ENCODE data around the gene SCYGR5.
"Not testable (repeated sequence)": the region's sequence is repeated elsewhere in the genome, so short reads cannot be mapped to it uniquely, and the experiment has no call there.

The SCYGR5 gene, protein sequence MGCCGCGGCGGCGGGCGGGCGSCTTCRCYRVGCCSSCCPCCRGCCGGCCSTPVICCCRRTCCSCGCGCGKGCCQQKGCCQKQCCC

DNA sequence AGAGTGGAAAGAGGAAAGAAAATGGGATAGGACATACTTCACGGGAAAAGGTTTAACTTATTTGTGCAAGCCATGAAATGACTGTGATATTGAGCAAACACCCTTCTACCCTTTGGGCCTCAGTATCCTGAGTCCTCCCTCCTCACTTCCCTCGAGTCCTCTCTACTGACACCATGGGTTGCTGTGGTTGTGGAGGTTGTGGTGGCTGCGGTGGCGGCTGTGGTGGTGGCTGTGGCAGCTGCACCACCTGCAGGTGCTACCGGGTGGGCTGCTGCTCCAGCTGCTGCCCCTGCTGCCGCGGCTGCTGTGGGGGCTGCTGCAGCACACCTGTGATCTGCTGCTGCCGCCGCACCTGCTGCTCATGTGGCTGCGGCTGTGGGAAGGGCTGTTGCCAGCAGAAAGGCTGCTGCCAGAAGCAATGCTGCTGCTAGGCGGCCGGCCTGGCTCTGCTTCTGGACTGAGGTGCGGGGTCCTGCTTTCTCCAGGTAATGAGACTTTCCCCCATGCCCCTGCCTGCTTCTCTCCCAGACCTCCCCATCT, at the start of gene SCYGR5:
TSS of gene SCYGR5 (plus strand) at position 174 of the 540 bp plus-strand sequence. CDS start at position 174, 0 bp downstream.
- H3K27me3 ChIP-seq (ENCODE audit: control insufficient read depth in 2 of 2, insufficient read depth in 2 of 2, low read length in 2 of 2); H3K4me3 ChIP-seq (ENCODE audit: low read length in 2 of 2); H3K36me3 ChIP-seq (ENCODE audit: control insufficient read depth in 2 of 2, insufficient read depth in 2 of 2, low read length in 2 of 2); H3K9ac ChIP-seq (ENCODE audit: low read depth in 1 of 2, low read length in 2 of 2); H3K9me3 ChIP-seq (ENCODE audit: control insufficient read depth in 2 of 2, low read length in 2 of 2); H3K27ac ChIP-seq (ENCODE audit: low read depth in 2 of 2, low read length in 2 of 2); H3K4me1 ChIP-seq (ENCODE audit: control insufficient read depth in 2 of 2, insufficient read depth in 2 of 2, low read length in 2 of 2): not testable (repeated sequence)

DNA sequence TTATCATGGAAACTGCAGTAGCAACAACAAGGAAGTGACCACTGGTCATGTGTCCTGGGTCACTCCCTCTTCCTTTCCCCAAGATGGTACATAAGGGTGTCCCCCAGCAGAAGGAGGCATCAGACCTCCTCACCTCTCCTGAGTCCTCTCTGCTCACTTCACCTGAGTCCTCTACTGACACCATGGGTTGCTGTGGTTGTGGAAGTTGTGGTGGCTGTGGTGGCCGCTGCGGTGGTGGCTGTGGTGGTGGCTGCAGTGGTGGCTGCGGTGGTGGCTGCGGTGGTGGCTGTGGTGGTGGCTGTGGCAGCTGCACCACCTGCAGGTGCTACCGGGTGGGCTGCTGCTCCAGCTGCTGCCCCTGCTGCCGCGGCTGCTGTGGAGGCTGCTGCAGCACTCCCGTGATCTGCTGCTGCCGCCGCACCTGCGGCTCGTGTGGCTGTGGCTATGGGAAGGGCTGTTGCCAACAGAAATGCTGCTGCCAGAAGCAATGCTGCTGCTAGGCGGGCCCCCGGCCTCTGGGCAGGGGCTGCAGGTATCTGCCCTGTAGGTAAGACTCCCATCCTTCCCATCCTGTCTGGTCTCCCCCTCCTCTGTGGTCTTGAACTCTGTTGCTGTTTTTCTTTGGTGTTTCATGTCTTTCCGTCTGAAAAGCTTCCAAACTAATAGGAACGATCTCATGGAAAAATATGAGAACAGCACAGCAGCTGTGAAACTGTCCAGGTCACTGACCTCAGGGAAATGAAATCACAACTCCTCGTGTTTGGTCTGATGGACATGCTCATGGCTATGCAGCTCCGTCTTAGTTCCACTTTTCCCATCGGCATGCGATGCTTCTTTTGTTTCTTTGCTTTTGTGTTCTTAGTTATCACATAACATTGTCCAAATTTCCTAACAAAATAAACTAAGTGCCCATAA, 49.0 kb upstream of the SCYGR5 start, which contains the start of gene SCYGR4:
TSS of gene SCYGR4 (plus strand) at position 183 of the 915 bp plus-strand sequence. CDS start at position 183, 0 bp downstream.
- H3K27me3 ChIP-seq (ENCODE audit: control insufficient read depth in 2 of 2, insufficient read depth in 2 of 2, low read length in 2 of 2): peaks cover 0 to 3% of the 10 kb centered on the region in 2 donors
- H3K9me3 ChIP-seq (ENCODE audit: control insufficient read depth in 2 of 2, low read length in 2 of 2): no peaks in the 10 kb centered on the region
- H3K27ac ChIP-seq (ENCODE audit: low read depth in 2 of 2, low read length in 2 of 2): no peak within 1 kb of the TSS
- H3K4me3 ChIP-seq (ENCODE audit: low read length in 2 of 2): no peak within 1 kb of the TSS
- H3K4me1 ChIP-seq (ENCODE audit: control insufficient read depth in 2 of 2, insufficient read depth in 2 of 2, low read length in 2 of 2): no peaks in the 10 kb centered on the region
- H3K9ac ChIP-seq (ENCODE audit: low read depth in 1 of 2, low read length in 2 of 2): no peak within 1 kb of the TSS
- H3K36me3 ChIP-seq (ENCODE audit: control insufficient read depth in 2 of 2, insufficient read depth in 2 of 2, low read length in 2 of 2): no peaks in the 10 kb centered on the region

DNA sequence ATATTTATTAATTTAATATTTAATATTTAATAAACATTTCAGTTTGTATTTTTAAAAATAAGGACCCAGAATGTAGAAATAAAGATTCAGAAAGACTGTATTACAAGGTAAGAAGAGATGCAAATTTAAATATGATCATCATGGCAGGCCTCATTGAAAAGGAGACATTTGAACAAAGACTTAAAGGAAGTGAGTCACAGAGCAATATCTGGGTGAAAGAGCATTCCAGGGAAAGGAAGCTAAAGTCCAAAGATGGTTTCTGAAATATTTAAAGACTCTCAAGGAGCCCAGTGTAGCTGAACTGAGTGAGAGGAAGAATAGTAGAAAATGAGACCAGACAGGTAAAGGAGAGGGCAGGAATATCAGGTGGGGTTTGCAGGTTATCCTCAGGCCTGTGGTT, 43.4 kb upstream of the SCYGR5 start:
- Histone ChIP-seq H3K9ac (ENCODE audit: low read depth in 1 of 2, low read length in 2 of 2) (no peak overlapping the region), H3K36me3 (ENCODE audit: control insufficient read depth in 2 of 2, insufficient read depth in 2 of 2, low read length in 2 of 2) (no peaks in the 10 kb centered on the region), H3K9me3 (ENCODE audit: control insufficient read depth in 2 of 2, low read length in 2 of 2) (no peaks in the 10 kb centered on the region), H3K27me3 (ENCODE audit: control insufficient read depth in 2 of 2, insufficient read depth in 2 of 2, low read length in 2 of 2) (peaks cover 0 to 3% of the 10 kb centered on the region in 2 donors), H3K4me3 (ENCODE audit: low read length in 2 of 2) (no peak overlapping the region), H3K4me1 (ENCODE audit: control insufficient read depth in 2 of 2, insufficient read depth in 2 of 2, low read length in 2 of 2) (no peaks in the 10 kb centered on the region), H3K27ac (ENCODE audit: low read depth in 2 of 2, low read length in 2 of 2) (no peak overlapping the region)

DNA sequence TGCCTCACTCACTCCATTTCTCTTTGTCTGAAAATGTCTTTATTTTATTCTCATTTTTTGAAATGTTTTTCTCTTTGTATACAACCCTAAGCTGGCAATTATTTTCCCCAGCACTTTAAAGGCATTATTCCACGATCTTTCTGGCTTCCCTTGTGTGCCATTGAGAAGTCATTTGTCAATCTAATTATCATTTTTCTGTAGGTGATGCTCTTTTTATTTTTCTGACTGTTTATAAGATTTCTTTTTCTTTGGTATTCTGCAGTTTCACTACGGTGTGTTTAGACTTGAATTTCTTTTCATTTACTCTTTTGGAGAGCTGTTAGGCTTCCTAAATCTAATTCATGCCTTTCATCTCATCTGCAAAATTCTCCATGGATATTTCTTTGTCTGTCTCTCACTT, 41.2 kb upstream of the SCYGR5 start:
- H3K9me3 ChIP-seq (ENCODE audit: control insufficient read depth in 2 of 2, low read length in 2 of 2): no peaks in the 10 kb centered on the region

DNA sequence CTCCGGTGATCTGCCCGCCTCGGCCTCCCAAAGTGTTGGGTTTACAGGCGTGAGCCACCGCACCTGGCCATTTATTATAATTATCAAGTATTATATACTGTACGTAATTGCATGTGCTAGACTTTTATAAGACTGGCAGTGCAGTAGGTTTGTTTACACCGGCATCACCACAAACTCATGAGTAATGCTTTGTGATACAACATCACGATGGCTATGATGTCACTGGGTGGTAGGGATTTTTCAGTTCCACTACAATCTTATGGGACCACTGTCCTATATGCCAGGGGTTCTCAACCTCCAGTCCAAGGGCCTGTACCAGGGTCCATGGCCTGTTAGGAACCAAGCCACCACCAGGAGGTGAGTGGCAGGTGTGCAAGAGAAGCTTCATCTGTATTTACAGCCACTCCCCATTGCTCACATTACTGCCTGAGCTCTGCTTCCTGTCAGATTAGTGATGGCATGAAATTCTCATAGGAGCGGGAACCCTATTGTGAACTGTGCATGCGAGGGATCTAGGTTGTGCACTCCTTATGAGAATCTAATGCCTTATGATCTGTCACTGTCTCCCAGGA, 39.9 kb upstream of the SCYGR5 start:
- H3K4me1 ChIP-seq (ENCODE audit: control insufficient read depth in 2 of 2, insufficient read depth in 2 of 2, low read length in 2 of 2): no peaks in the 10 kb centered on the region
- H3K4me3 ChIP-seq (ENCODE audit: low read length in 2 of 2): no peak overlapping the region
- H3K9ac ChIP-seq (ENCODE audit: low read depth in 1 of 2, low read length in 2 of 2): no peak overlapping the region
- no peak overlapping the region for H3K27ac ChIP-seq (ENCODE audit: low read depth in 2 of 2, low read length in 2 of 2)
- H3K9me3 ChIP-seq (ENCODE audit: control insufficient read depth in 2 of 2, low read length in 2 of 2): no peaks in the 10 kb centered on the region
- no peaks in the 10 kb centered on the region for H3K36me3 ChIP-seq (ENCODE audit: control insufficient read depth in 2 of 2, insufficient read depth in 2 of 2, low read length in 2 of 2)
- no peaks in the 10 kb centered on the region for H3K27me3 ChIP-seq (ENCODE audit: control insufficient read depth in 2 of 2, insufficient read depth in 2 of 2, low read length in 2 of 2)

More for the DNA sequence above, 41.2 kb upstream of the SCYGR5 start:
- Histone ChIP-seq H3K4me3 (ENCODE audit: low read length in 2 of 2) (no peak overlapping the region), H3K4me1 (ENCODE audit: control insufficient read depth in 2 of 2, insufficient read depth in 2 of 2, low read length in 2 of 2) (no peaks in the 10 kb centered on the region), H3K36me3 (ENCODE audit: control insufficient read depth in 2 of 2, insufficient read depth in 2 of 2, low read length in 2 of 2) (no peaks in the 10 kb centered on the region), H3K27me3 (ENCODE audit: control insufficient read depth in 2 of 2, insufficient read depth in 2 of 2, low read length in 2 of 2) (peaks cover 0 to 3% of the 10 kb centered on the region in 2 donors), H3K9ac (ENCODE audit: low read depth in 1 of 2, low read length in 2 of 2) (no peak overlapping the region), H3K27ac (ENCODE audit: low read depth in 2 of 2, low read length in 2 of 2) (no peak overlapping the region)

DNA sequence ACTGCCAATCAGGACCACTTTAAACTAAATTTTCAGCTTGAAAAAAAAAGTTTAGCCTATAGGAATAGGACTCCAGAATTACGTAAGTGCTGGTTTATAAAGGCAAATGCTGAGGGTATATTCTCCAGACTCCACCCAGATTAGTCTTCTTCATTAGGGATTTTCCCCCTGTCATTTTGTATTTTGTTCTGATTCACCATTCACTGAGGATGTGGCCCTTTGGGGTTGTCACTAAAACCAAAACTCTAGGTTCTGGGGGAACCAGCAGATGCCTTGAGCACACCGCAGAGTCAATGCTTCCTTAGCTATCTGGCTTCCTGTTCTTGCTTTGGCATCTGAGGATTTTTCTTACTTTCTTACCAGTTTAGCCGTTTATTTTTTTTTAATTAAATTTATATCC, 38.8 kb upstream of the SCYGR5 start:
- no peaks in the 10 kb centered on the region for H3K36me3 ChIP-seq (ENCODE audit: control insufficient read depth in 2 of 2, insufficient read depth in 2 of 2, low read length in 2 of 2)

DNA sequence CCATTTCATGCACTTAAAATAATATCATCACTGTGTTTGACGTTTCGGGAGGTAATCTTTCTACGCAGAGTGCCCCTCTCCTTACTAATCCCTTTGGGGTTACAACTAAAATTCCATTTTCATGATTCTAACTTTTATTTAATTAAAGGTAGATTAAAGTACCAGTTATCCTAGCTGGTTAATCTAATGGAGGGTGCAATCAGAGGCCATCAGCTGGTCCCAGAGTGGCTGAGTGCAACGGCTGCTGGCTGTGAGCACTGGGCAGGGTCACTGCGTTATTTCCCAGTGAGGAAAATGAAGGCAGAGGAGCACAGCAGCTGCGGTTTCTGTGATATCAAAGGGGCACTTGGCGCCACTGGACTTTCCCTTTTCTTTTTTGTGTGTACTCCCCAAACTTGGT, 37.2 kb upstream of the SCYGR5 start:
- H3K9ac ChIP-seq (ENCODE audit: low read depth in 1 of 2, low read length in 2 of 2): no peak overlapping the region
- no peak overlapping the region for H3K27ac ChIP-seq (ENCODE audit: low read depth in 2 of 2, low read length in 2 of 2)
- no peaks in the 10 kb centered on the region for H3K9me3 ChIP-seq (ENCODE audit: control insufficient read depth in 2 of 2, low read length in 2 of 2)
- H3K4me3 ChIP-seq (ENCODE audit: low read length in 2 of 2): no peak overlapping the region
- H3K4me1 ChIP-seq (ENCODE audit: control insufficient read depth in 2 of 2, insufficient read depth in 2 of 2, low read length in 2 of 2): no peaks in the 10 kb centered on the region
- no peaks in the 10 kb centered on the region for H3K36me3 ChIP-seq (ENCODE audit: control insufficient read depth in 2 of 2, insufficient read depth in 2 of 2, low read length in 2 of 2)
- no peaks in the 10 kb centered on the region for H3K27me3 ChIP-seq (ENCODE audit: control insufficient read depth in 2 of 2, insufficient read depth in 2 of 2, low read length in 2 of 2)

More for the DNA sequence above, 38.8 kb upstream of the SCYGR5 start:
- H3K4me3 ChIP-seq (ENCODE audit: low read length in 2 of 2): no peak overlapping the region
- H3K27ac ChIP-seq (ENCODE audit: low read depth in 2 of 2, low read length in 2 of 2): no peak overlapping the region
- no peaks in the 10 kb centered on the region for H3K4me1 ChIP-seq (ENCODE audit: control insufficient read depth in 2 of 2, insufficient read depth in 2 of 2, low read length in 2 of 2)
- H3K27me3 ChIP-seq (ENCODE audit: control insufficient read depth in 2 of 2, insufficient read depth in 2 of 2, low read length in 2 of 2): no peaks in the 10 kb centered on the region
- no peak overlapping the region for H3K9ac ChIP-seq (ENCODE audit: low read depth in 1 of 2, low read length in 2 of 2)
- H3K9me3 ChIP-seq (ENCODE audit: control insufficient read depth in 2 of 2, low read length in 2 of 2): no peaks in the 10 kb centered on the region

DNA sequence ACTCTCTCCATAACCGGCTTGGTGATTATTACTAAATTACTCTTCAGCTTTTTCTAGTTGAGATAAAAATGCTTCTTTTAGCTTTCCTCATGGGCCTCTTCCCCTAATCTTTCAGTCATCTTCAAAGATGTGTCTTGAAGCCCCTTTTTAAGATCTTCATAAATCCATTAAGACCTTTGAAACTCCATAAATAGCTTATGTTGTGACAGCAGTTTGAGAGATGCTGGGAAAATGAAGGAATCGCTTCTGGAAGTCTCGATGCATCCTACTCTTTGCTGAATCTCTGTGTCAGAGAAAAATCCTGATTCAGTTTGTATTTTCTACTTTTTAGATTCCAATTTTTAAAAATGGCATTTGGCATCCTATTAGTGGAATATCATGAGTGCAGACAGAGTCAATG, 36.3 kb upstream of the SCYGR5 start:
- Histone ChIP-seq H3K27me3 (ENCODE audit: control insufficient read depth in 2 of 2, insufficient read depth in 2 of 2, low read length in 2 of 2) (no peaks in the 10 kb centered on the region), H3K9ac (ENCODE audit: low read depth in 1 of 2, low read length in 2 of 2) (no peak overlapping the region), H3K4me3 (ENCODE audit: low read length in 2 of 2) (no peak overlapping the region), H3K27ac (ENCODE audit: low read depth in 2 of 2, low read length in 2 of 2) (no peak overlapping the region), H3K9me3 (ENCODE audit: control insufficient read depth in 2 of 2, low read length in 2 of 2) (no peaks in the 10 kb centered on the region), H3K36me3 (ENCODE audit: control insufficient read depth in 2 of 2, insufficient read depth in 2 of 2, low read length in 2 of 2) (no peaks in the 10 kb centered on the region), H3K4me1 (ENCODE audit: control insufficient read depth in 2 of 2, insufficient read depth in 2 of 2, low read length in 2 of 2) (no peaks in the 10 kb centered on the region)

DNA sequence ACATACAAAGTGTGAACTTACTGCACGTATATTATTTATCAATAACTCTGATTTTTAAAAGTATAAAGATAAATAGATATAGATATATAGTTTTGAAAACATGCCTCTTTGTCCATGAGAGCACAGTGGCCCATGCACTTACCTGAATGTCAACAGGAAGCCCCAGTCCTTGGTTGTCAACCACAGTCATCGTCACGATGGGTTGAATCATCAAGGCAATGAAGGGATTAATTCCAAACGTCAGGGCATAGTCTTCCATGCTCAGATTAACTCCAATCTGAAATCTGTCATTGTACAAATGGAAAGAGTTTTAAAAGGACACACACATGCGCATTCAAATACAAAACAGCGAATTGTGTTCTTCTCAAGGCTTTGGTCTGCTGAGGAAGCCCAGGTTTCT, 33.8 kb upstream of the SCYGR5 start:
- Histone ChIP-seq H3K27me3 (ENCODE audit: control insufficient read depth in 2 of 2, insufficient read depth in 2 of 2, low read length in 2 of 2) (no peaks in the 10 kb centered on the region), H3K4me3 (ENCODE audit: low read length in 2 of 2) (no peak overlapping the region), H3K4me1 (ENCODE audit: control insufficient read depth in 2 of 2, insufficient read depth in 2 of 2, low read length in 2 of 2) (no peaks in the 10 kb centered on the region), H3K36me3 (ENCODE audit: control insufficient read depth in 2 of 2, insufficient read depth in 2 of 2, low read length in 2 of 2) (no peaks in the 10 kb centered on the region), H3K9me3 (ENCODE audit: control insufficient read depth in 2 of 2, low read length in 2 of 2) (no peaks in the 10 kb centered on the region), H3K9ac (ENCODE audit: low read depth in 1 of 2, low read length in 2 of 2) (no peak overlapping the region), H3K27ac (ENCODE audit: low read depth in 2 of 2, low read length in 2 of 2) (no peak overlapping the region)

DNA sequence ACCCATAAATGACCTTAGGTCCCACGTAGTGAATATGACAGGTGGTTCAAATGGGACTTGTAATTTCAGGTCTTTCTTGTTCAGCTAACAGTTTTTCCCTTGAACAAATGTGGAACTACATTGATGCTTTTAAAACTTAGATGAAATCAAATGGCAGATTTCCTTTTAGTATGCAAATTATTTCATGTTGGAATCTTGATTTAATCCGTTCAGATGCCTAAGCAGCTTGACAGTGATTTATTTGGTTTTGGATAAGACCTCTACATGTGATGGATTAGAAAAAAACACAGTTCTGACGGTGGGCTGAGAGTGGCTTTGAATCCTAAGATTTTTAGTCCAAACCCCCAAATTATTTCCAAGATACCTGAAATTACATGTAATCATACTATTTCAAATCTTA, 32.4 kb upstream of the SCYGR5 start:
- Histone ChIP-seq H3K27ac (ENCODE audit: low read depth in 2 of 2, low read length in 2 of 2) (no peak overlapping the region), H3K4me1 (ENCODE audit: control insufficient read depth in 2 of 2, insufficient read depth in 2 of 2, low read length in 2 of 2) (no peaks in the 10 kb centered on the region), H3K9ac (ENCODE audit: low read depth in 1 of 2, low read length in 2 of 2) (no peak overlapping the region), H3K4me3 (ENCODE audit: low read length in 2 of 2) (no peak overlapping the region), H3K36me3 (ENCODE audit: control insufficient read depth in 2 of 2, insufficient read depth in 2 of 2, low read length in 2 of 2) (no peaks in the 10 kb centered on the region), H3K27me3 (ENCODE audit: control insufficient read depth in 2 of 2, insufficient read depth in 2 of 2, low read length in 2 of 2) (no peaks in the 10 kb centered on the region), H3K9me3 (ENCODE audit: control insufficient read depth in 2 of 2, low read length in 2 of 2) (no peaks in the 10 kb centered on the region)
